Esophagus muscularis mucosa (tissue), 4 donors: ENCODE data around the gene ARID4B. TPM values are rescaled to one million over a fixed set of nuclear protein-coding genes. Genes with fewer than 3 reads are reported as not detected.

Source experiments
- DNase-seq: peaks from one replicate; pipeline ENCODE4 v3.0.0-alpha.2; 2017; ENCODE audit errors: extremely low spot score
- H3K27ac ChIP-seq, 4 donors: fragments of 200-600 bp; sonication (generic); replicated peaks in 1 of 4; 1 replicate in 3 of 4; 2 replicates in 1 of 4; pipeline ENCODE4 v1.5.1; 2016 to 2019; ENCODE audit warnings: mild to moderate bottlenecking in 1 of 4
- H3K27me3 ChIP-seq, 4 donors: fragments of 200-600 bp; sonication (generic); one replicate each; pipeline versions ENCODE4 v1.5.1 to v1.6.0; 2016 to 2019
- H3K36me3 ChIP-seq, 4 donors: fragments of 200-600 bp; sonication (generic); one replicate each; pipeline ENCODE4 v1.5.1; 2016 to 2019
- H3K4me1 ChIP-seq, 4 donors: fragments of 200-600 bp; sonication (generic); one replicate each; pipeline ENCODE4 v1.5.1; 2016 to 2019
- H3K4me3 ChIP-seq, 4 donors: fragments of 200-600 bp; sonication (generic); 1 replicate in 2 of 4; 2 replicates in 2 of 4; pipeline ENCODE4 v1.5.1; 2016 to 2019; ENCODE audit warnings: mild to moderate bottlenecking in 4 of 4, moderate library complexity in 1 of 4
- H3K9me3 ChIP-seq, 4 donors: fragments of 200-600 bp; sonication (generic); 1 replicate in 3 of 4; 2 replicates in 1 of 4; pipeline ENCODE4 v1.5.1; 2016 to 2019
- CTCF ChIP-seq, 3 experiments: fragments of 200-600 bp in 2 of 3; fragments of 450-650 bp in 1 of 3; sonication (generic) in 2 of 3; IDR thresholded peaks; one replicate each; pipeline ENCODE4 v1.5.1; 2017 to 2019; ENCODE audit warnings: antibody characterized with exemption in 3 of 3, mild to moderate bottlenecking in 2 of 3, moderate library complexity in 1 of 3
- EP300 ChIP-seq: sonication (generic); formaldehyde crosslinking; IDR thresholded peaks from one replicate; pipeline ENCODE4 v1.6.1; 2017; ENCODE audit warnings: antibody characterized with exemption
- POLR2A ChIP-seq: fragments of 450-650 bp; IDR thresholded peaks from one replicate; pipeline ENCODE4 v1.6.1; 2017; ENCODE audit warnings: antibody characterized with exemption, moderate library complexity, mild to moderate bottlenecking, low read depth
- POLR2AphosphoS5 ChIP-seq, 2 donors: sonication (generic); formaldehyde crosslinking; IDR thresholded peaks; one replicate each; pipeline ENCODE4 v1.6.1; 2017; ENCODE audit warnings: antibody characterized with exemption in 2 of 2
- WGBS: methylation state at CpG from one replicate; pipeline ENCODE4 v1.1.5; 2018; 5-methylcytosine and 5-hydroxymethylcytosine counted together
- intact Hi-C: fragments of 100-400 bp; cut with DNase I; formaldehyde crosslinking; loops from one replicate; pipeline ENCODE4 v1.15.1; 2023
- total RNA-seq, 4 donors: library from RNA; depleted of rRNA; stranded (reverse); fragments of >200 nt; gene quantifications; one replicate each; pipeline versions ENCODE4 v1.1.0 to v1.2.1, GENCODE V29; 2016

Gene ARID4B
- total RNA-seq, 4 donors from 2014 or later = 23.0 to 38.2 (median 29.2) TPM

DNA sequence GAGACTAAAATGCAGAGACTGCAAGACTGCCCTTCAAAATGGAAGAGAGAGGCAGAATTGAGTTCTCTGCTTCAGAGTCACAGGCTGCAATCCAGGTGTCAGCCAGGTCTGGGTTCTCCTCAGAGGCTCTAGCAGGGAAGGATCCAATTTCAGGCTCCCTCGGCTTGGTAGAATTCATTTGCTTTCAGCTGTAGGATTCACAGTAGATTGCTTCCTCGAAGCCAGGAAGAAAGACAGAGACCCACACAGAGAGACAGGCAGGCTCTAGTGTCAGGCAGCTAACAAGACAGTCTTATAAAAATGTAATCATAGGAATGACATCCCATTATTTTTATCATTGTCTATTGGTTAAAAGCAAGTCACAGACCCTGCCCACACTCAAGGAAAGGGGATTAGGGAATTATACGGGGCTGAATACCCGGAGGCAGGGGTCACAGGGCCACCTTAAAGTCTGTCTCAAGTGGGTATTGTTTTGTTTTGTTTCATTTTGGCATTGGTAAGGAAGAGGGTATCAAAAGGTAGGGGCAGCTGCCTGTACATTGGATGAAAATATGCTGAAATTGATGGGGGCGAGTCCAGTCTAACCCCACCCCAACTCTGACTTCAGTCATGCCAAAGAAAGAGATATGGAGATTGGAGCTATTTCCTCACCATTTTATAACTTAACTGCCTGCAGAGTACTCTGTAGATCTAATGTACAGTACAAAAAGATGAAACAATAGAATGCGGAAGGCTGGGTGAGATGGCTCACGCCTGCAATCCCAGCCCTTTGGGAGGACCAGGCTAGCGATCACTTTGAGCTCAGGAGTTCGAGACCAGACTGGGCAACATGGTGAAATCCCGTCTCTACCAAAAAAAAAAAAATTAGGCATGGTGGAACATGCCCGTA is 29.8 kb upstream of the ARID4B start:
- H3K27ac ChIP-seq = no peak overlapping the region
- no peak for DNase-seq
- no peaks in the 10 kb centered on the region for H3K27me3 ChIP-seq
- no peak for TF ChIP-seq EP300
- no peak for TF ChIP-seq POLR2AphosphoS5 (IDR thresholded peaks at IDR 0.05)
- no peak for TF ChIP-seq POLR2A
- TF ChIP-seq CTCF (IDR thresholded peaks at IDR 0.05) = no peak
- no peaks in the 10 kb centered on the region for H3K4me1 ChIP-seq
- WGBS = 69% methylated on average over 11 of the region's 11 CpGs
- no peak overlapping the region for H3K4me3 ChIP-seq
- no peaks in the 10 kb centered on the region for H3K9me3 ChIP-seq
- no peaks in the 10 kb centered on the region for H3K36me3 ChIP-seq
- intact Hi-C loops = no loop called here

DNA sequence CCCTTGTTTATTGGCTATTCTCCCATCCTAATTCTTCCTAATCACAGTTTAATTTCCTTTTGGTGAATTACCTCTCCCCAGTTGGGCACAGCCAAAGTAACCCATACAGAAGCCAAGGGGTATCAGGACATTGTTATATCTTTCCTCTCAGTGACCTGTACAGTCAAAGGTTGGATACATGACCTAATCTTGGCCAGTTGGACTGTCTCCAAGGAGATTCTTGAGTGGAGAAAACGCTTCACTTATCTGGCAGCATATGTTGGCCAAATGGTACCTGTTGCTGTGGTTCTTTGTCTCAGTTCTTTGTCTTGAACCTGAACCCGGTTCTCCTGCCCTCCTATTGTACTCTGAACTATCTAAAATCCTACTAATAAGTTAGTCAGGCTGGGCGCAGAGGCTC is 23.9 kb upstream of the ARID4B start:
- DNase-seq = no peak
- intact Hi-C loops = no loop called here
- Histone ChIP-seq H3K4me1 (no peaks in the 10 kb centered on the region), H3K36me3 (peaks cover 0 to under 1% (median 0%) of the 10 kb centered on the region in 4 donors), H3K4me3 (no peak overlapping the region), H3K27ac (no peak overlapping the region), H3K27me3 (no peaks in the 10 kb centered on the region), H3K9me3 (no peaks in the 10 kb centered on the region)
- TF ChIP-seq POLR2AphosphoS5 (IDR thresholded peaks at IDR 0.05) (no peak), CTCF (IDR thresholded peaks at IDR 0.05) (no peak), POLR2A (no peak), EP300 (no peak)
- WGBS = 82% methylated on average over 3 of the region's 3 CpGs

DNA sequence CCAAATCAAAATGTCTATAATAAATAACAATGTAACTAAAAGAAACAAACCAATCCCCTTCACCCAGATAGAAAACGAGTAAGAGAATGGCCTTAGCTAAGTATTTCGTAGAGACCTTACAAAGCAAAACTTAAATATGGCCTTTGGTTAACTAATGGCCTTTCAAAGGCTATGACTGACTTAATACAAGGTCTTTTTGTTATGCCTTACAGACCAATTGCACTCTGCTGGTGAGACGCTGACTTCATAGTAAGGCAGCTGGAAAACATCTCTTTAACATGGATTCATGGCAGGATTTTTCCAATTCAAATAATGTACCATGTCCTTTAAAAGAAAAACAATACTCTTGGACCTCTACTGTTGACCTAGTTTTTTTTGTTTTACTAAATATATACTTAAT is 23.5 kb upstream of the ARID4B start:
- DNase-seq = no peak
- Histone ChIP-seq H3K27me3 (no peaks in the 10 kb centered on the region), H3K27ac (no peak overlapping the region), H3K36me3 (peaks cover 0 to 5% (median 0%) of the 10 kb centered on the region in 4 donors), H3K9me3 (no peaks in the 10 kb centered on the region), H3K4me3 (no peak overlapping the region), H3K4me1 (no peaks in the 10 kb centered on the region)
- intact Hi-C loops = no loop called here
- WGBS = 80% methylated on average over 3 of the region's 3 CpGs
- TF ChIP-seq POLR2A (no peak), EP300 (no peak), POLR2AphosphoS5 (IDR thresholded peaks at IDR 0.05) (no peak), CTCF (IDR thresholded peaks at IDR 0.05) (no peak)

DNA sequence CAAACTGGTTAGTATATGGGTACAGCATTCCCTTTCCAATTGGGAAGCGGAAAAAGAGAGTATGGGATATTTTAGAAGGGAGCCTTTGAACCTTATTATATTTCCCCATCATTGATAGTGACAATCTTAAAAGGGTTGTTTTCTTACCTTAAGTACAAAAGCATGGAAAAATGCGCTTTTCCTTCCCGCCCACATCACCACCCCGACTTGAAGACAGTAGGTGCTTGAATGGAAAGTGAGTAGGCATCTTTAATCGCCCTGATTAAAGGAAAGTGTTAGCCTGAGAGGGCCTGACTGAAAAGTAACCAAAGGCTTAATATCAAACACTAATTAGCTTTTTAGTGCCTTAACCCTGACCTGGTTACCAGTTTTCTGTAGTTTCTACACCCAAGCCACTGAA is 15.7 kb upstream of the ARID4B start:
- WGBS = 94% methylated on average over 5 of the region's 5 CpGs
- Histone ChIP-seq H3K27me3 (no peaks in the 10 kb centered on the region), H3K9me3 (no peaks in the 10 kb centered on the region), H3K36me3 (peaks cover 12 to 68% (median 37%) of the 10 kb centered on the region in 4 donors), H3K4me1 (peaks cover 0 to 4% (median 0%) of the 10 kb centered on the region in 4 donors), H3K27ac (no peak overlapping the region), H3K4me3 (no peak overlapping the region)
- TF ChIP-seq EP300 (no peak), POLR2A (no peak), POLR2AphosphoS5 (IDR thresholded peaks at IDR 0.05) (no peak), CTCF (IDR thresholded peaks at IDR 0.05) (no peak)
- DNase-seq = no peak
- intact Hi-C loops = no loop called here
